ENCODE measurements around the gene GJC1.
"Not testable (repeated sequence)": the region's sequence is repeated elsewhere in the genome, so short reads cannot be mapped to it uniquely, and the experiment has no call there.

GJC1 gene

GRCh38 chr17:44759086-44759915, 70.8 kb downstream of the GJC1 start:
- no peak for DNase-seq

GRCh38 chr17:44758414-44759085, 71.5 kb downstream of the GJC1 start, which contains the start of gene ADAM11:
TSS of gene ADAM11 (plus strand) at chr17:44758988. CDS start at chr17:44759200, 212 bp downstream.
- no peak for DNase-seq

DNA sequence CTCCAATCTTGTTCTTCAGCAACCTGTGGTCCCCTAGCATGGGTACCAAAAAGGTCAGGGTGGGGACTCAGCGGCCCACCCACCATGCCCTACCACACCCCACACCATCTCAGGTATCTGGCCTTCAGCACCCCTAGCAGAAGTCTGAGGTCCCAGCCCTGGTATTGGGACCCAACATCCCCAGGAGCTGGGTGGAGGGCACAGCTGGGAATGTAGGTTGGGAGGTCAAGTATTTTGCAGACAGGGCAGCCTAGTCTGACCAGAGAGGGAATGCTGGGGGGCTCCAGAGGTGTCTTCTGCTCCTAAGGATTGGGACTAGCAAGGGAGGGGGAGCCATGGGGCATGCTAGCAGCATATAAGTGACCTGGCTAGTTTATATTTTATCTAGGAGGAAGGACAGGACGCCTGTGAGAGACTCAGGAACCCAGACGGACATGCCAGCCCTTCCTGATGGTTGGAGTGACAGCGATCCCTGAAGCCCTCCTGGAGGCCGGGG, 72.1 kb downstream of the GJC1 start:
- no peak for DNase-seq

- no peak for DNase-seq
These were observed 72.8 kb downstream of the GJC1 start for GRCh38 chr17:44757045-44757917.

- DNase-seq = not testable (repeated sequence)
These were observed 74.9 kb downstream of the GJC1 start for GRCh38 chr17:44755180-44755579.

GRCh38 chr17:44754276-44754675, 75.8 kb downstream of the GJC1 start:
- DNase-seq = no peak

- no peak for DNase-seq
These were observed 76.9 kb downstream of the GJC1 start for GRCh38 chr17:44752953-44753861.

DNA sequence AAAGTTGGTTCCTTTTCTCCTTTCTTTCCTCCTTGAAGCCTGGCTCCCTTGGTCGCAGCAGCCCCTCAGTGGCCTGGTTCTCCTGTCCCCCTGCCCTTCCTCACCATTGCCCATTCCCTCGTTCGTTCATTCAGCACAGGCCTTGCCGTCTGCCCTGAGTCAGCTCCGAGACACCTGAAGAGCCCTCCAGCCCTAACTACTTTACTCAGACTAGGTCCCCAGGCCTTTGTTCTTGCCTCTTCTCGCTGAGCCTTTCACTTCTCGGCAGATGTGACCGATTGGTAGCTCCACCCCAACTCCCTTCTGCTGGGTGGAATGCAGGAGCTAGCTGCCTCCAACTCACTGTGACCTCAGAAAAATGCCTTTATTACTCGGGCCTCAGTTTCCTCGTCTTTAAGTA, 78.3 kb downstream of the GJC1 start:
- DNase-seq = no peak

GRCh38 chr17:44751331-44751730, 78.8 kb downstream of the GJC1 start:
- DNase-seq = no peak

- DNase-seq = no peak
These were observed 80.1 kb downstream of the GJC1 start for GRCh38 chr17:44749980-44750318.

- no peak for DNase-seq
These were observed 80.8 kb downstream of the GJC1 start for GRCh38 chr17:44749076-44749979.

Data from effector CD8-positive, alpha-beta T cell (primary cell).